Measurements from ENCODE around the gene CTNNBIP1. TPM values are rescaled to one million over a fixed set of nuclear protein-coding genes. Genes with fewer than 3 reads are reported as not detected.

CTNNBIP1 gene
- total RNA-seq, 1 experiment from 2014 or later = 58.9 TPM

GRCh38 chr1:9872430-9873165 lies 37.5 kb downstream of the CTNNBIP1 start:
- no peaks in the 10 kb centered on the region for H3K9me2 ChIP-seq (ENCODE audit: insufficient read depth)
- peaks cover 7% of the 10 kb centered on the region for H3F3A ChIP-seq (ENCODE audit: insufficient read depth, low read depth)
- no peak overlapping the region for H3K4me3 ChIP-seq
- no peaks in the 10 kb centered on the region for H3K9me3 ChIP-seq (ENCODE audit: insufficient read depth, low read depth)
- DNase-seq = no peak
- H3K4me1 ChIP-seq (replicated peaks; ENCODE audit: insufficient read depth) = peaks cover 5% of the 10 kb centered on the region; the same call in 1 of the 2 replicates
- H3K36me3 ChIP-seq (ENCODE audit: low read depth) = no peaks in the 10 kb centered on the region
- TF ChIP-seq EZH2 (IDR thresholded peaks at IDR 0.05; ENCODE audit: low read depth) = no peak
- no peak for TF ChIP-seq CTCF (conservative IDR thresholded peaks at IDR 0.05)
- no peak overlapping the region for H3K4me2 ChIP-seq
- no peak overlapping the region for H2AFZ ChIP-seq
- intact Hi-C loops (cut with micrococcal nuclease; ENCODE audit: unreplicated experiment) = no loop called here
- no peak overlapping the region for H3K27ac ChIP-seq
- no peaks in the 10 kb centered on the region for H4K20me1 ChIP-seq (ENCODE audit: insufficient read depth)
- CTCF ChIA-PET = no interaction called here
- H3K79me2 ChIP-seq (ENCODE audit: low read depth) = no peaks in the 10 kb centered on the region
- POLR2A ChIA-PET (ENCODE audit: unreplicated experiment) = no interaction called here
- no peaks in the 10 kb centered on the region for H3K27me3 ChIP-seq (ENCODE audit: insufficient read depth, low read depth)
- BruUV-seq (replicated peaks) = no TSS peak

GRCh38 chr1:9871707-9872425 lies 38.2 kb downstream of the CTNNBIP1 start:
- no TSS peak for BruUV-seq (replicated peaks)

GRCh38 chr1:9871021-9871420 lies 39.0 kb downstream of the CTNNBIP1 start:
- Histone ChIP-seq H3K27ac (no peak overlapping the region), H3K27me3 (ENCODE audit: insufficient read depth, low read depth) (no peaks in the 10 kb centered on the region), H3K4me2 (no peak overlapping the region), H3K9me2 (ENCODE audit: insufficient read depth) (no peaks in the 10 kb centered on the region), H4K20me1 (ENCODE audit: insufficient read depth) (no peaks in the 10 kb centered on the region), H3K36me3 (ENCODE audit: low read depth) (no peaks in the 10 kb centered on the region), H3F3A (ENCODE audit: insufficient read depth, low read depth) (no peaks in the 10 kb centered on the region), H3K4me1 (replicated peaks; ENCODE audit: insufficient read depth) (no peaks in the 10 kb centered on the region), H2AFZ (no peak overlapping the region), H3K4me3 (no peak overlapping the region), H3K79me2 (ENCODE audit: low read depth) (no peaks in the 10 kb centered on the region), H3K9me3 (ENCODE audit: insufficient read depth, low read depth) (no peaks in the 10 kb centered on the region)
- no TSS peak for BruUV-seq (replicated peaks)
- intact Hi-C loops (cut with micrococcal nuclease; ENCODE audit: unreplicated experiment) = no loop called here
- no peak for DNase-seq
- ChIA-PET POLR2A (ENCODE audit: unreplicated experiment) (no interaction called here), CTCF (no interaction called here)
- TF ChIP-seq CTCF (conservative IDR thresholded peaks at IDR 0.05) (no peak), EZH2 (IDR thresholded peaks at IDR 0.05; ENCODE audit: low read depth) (no peak)

More at GRCh38 chr1:9871707-9872425, 38.2 kb downstream of the CTNNBIP1 start:
- Histone ChIP-seq H3K4me3 (no peak overlapping the region), H4K20me1 (ENCODE audit: insufficient read depth) (no peaks in the 10 kb centered on the region), H3K9me2 (ENCODE audit: insufficient read depth) (no peaks in the 10 kb centered on the region), H3K36me3 (ENCODE audit: low read depth) (no peaks in the 10 kb centered on the region), H3K9me3 (ENCODE audit: insufficient read depth, low read depth) (no peaks in the 10 kb centered on the region), H2AFZ (no peak overlapping the region), H3K4me1 (replicated peaks; ENCODE audit: insufficient read depth) (no peaks in the 10 kb centered on the region), H3F3A (ENCODE audit: insufficient read depth, low read depth) (no peaks in the 10 kb centered on the region), H3K4me2 (no peak overlapping the region), H3K27me3 (ENCODE audit: insufficient read depth, low read depth) (no peaks in the 10 kb centered on the region), H3K27ac (no peak overlapping the region), H3K79me2 (ENCODE audit: low read depth) (no peaks in the 10 kb centered on the region)
- intact Hi-C loops (cut with micrococcal nuclease; ENCODE audit: unreplicated experiment) = no loop called here
- ChIA-PET POLR2A (ENCODE audit: unreplicated experiment) (no interaction called here), CTCF (no interaction called here)
- TF ChIP-seq CTCF (conservative IDR thresholded peaks at IDR 0.05) (no peak), EZH2 (IDR thresholded peaks at IDR 0.05; ENCODE audit: low read depth) (no peak)
- DNase-seq = no peak

Data from PC-9 (cell line).